B cell (primary cell): ENCODE measurements around the gene TANK.

Experiments used
- CTCF ChIP-seq: fragments of 200-600 bp; IDR thresholded peaks from one replicate; pipeline ENCODE4 v1.8.0; 2022; ENCODE audit warnings: antibody characterized with exemption, mild to moderate bottlenecking
- EZH2 ChIP-seq: IDR thresholded peaks from 2 replicates; pipeline ENCODE4 v1.6.1; 2012; ENCODE audit warnings: borderline replicate concordance, low read depth, mild to moderate bottlenecking, moderate library complexity, low read length; ENCODE audit not compliant: insufficient read depth, poor library complexity, severe bottlenecking

GRCh38 chr2:161245671-161246070, 85.4 kb downstream of the TANK start:
- TF ChIP-seq CTCF (no peak), EZH2 (no peak)
